GM23248 (cell line): ENCODE data around the gene IQGAP2. TPM values are rescaled to one million over a fixed set of nuclear protein-coding genes. Genes with fewer than 3 reads are reported as not detected.

Experiments used
- DNase-seq: peaks from one replicate; pipeline ENCODE4 v3.0.0-alpha.2; 2015
- H2AFZ ChIP-seq: fragments of 200-600 bp; sonication (generic); 2 replicates; pipeline ENCODE4 v1.6.1; 2016; ENCODE audit warnings: antibody characterized with exemption
- H3F3A ChIP-seq: fragments of 200-600 bp; sonication (generic); 2 replicates; pipeline ENCODE4 v1.6.1; 2016; ENCODE audit warnings: mild to moderate bottlenecking, antibody characterized with exemption, mixed run types; ENCODE audit not compliant: insufficient read depth
- H3K27ac ChIP-seq: fragments of 200-600 bp; sonication (generic); 2 replicates; pipeline ENCODE4 v1.5.1; 2016; ENCODE audit warnings: mild to moderate bottlenecking
- H3K27me3 ChIP-seq: fragments of 200-600 bp; sonication (generic); replicated peaks from 2 replicates; pipeline ENCODE4 v1.6.1; 2016; ENCODE audit warnings: mild to moderate bottlenecking; ENCODE audit not compliant: insufficient read depth
- H3K36me3 ChIP-seq: fragments of 200-600 bp; sonication (generic); 2 replicates; pipeline ENCODE4 v1.6.1; 2016; ENCODE audit warnings: low read depth, mild to moderate bottlenecking
- H3K4me1 ChIP-seq: fragments of 200-600 bp; sonication (generic); 2 replicates; pipeline ENCODE4 v1.6.1; 2016; ENCODE audit warnings: mild to moderate bottlenecking; ENCODE audit not compliant: insufficient read depth
- H3K4me2 ChIP-seq: fragments of 200-600 bp; sonication (generic); one replicate; pipeline ENCODE4 v1.6.1; 2016; ENCODE audit warnings: mild to moderate bottlenecking; ENCODE audit not compliant: unreplicated experiment
- H3K4me3 ChIP-seq: fragments of 200-600 bp; sonication (generic); 2 replicates; pipeline ENCODE4 v1.5.1; 2016; ENCODE audit warnings: mild to moderate bottlenecking
- H3K79me2 ChIP-seq: fragments of 200-600 bp; sonication (generic); 2 replicates; pipeline ENCODE4 v1.6.1; 2016; ENCODE audit warnings: mild to moderate bottlenecking; ENCODE audit not compliant: insufficient read depth
- H3K9ac ChIP-seq: fragments of 200-600 bp; sonication (generic); 2 replicates; pipeline ENCODE4 v1.6.1; 2016; ENCODE audit warnings: mild to moderate bottlenecking
- H3K9me2 ChIP-seq: fragments of 200-600 bp; sonication (generic); 2 replicates; pipeline ENCODE4 v1.6.1; 2016; ENCODE audit warnings: mixed run types, mild to moderate bottlenecking, moderate library complexity; ENCODE audit not compliant: insufficient read depth
- H3K9me3 ChIP-seq: fragments of 200-600 bp; sonication (generic); one replicate; pipeline ENCODE4 v1.6.1; 2017; ENCODE audit warnings: low read depth
- H4K20me1 ChIP-seq: fragments of 200-600 bp; sonication (generic); 2 replicates; pipeline ENCODE4 v1.6.0; 2016; ENCODE audit not compliant: insufficient read depth
- EZH2 ChIP-seq: fragments of 200-600 bp; sonication (generic); IDR thresholded peaks from 2 replicates; pipeline ENCODE4 v1.6.1; 2018; ENCODE audit warnings: antibody characterized with exemption, mild to moderate bottlenecking; ENCODE audit not compliant: insufficient read depth, poor library complexity, severe bottlenecking
- EZH2phosphoT487 ChIP-seq: fragments of 200-600 bp; sonication (generic); IDR thresholded peaks from 2 replicates; pipeline ENCODE4 v1.6.1; 2018; ENCODE audit warnings: antibody characterized with exemption, moderate library complexity, mild to moderate bottlenecking, low read depth; ENCODE audit not compliant: insufficient read depth
- WGBS, 2 experiments: methylation state at CpG; one replicate each; pipeline ENCODE4 v1.1.6; 2015 to 2017; ENCODE audit warnings: low lambda C conversion rate in 2 of 2, low coverage in 1 of 2; ENCODE audit errors: missing lambda C conversion rate in 2 of 2; 5-methylcytosine and 5-hydroxymethylcytosine counted together
- in situ Hi-C: fragments of 300-500 bp; cut with MboI; formaldehyde crosslinking; loops from 2 replicates; pipeline ENCODE4 v1.15.0; 2020
- polyA plus RNA-seq: library from polyadenylated mRNA; unstranded; fragments of >200 nt; fragmentation: Nextera tagmentation; extraction: Ambion mirVana; gene quantifications from 2 replicates; pipeline ENCODE4 v1.2.1, GENCODE V29; 2016
- total RNA-seq: library from RNA; depleted of rRNA; stranded (reverse); fragments of >200 nt; shearing (Covaris generic); gene quantifications from 2 replicates; pipeline ENCODE4 v1.2.3, GENCODE V29; 2014

IQGAP2 gene
- total and polyA plus RNA-seq, 2 experiments from 2014 or later, result 0.11 TPM; not detected in 1

GRCh38 chr5:76682387-76682786 is 279.3 kb downstream of the IQGAP2 start:
- DNase-seq, result no peak
- no peaks in the 10 kb centered on the region for H3K36me3 ChIP-seq

DNA sequence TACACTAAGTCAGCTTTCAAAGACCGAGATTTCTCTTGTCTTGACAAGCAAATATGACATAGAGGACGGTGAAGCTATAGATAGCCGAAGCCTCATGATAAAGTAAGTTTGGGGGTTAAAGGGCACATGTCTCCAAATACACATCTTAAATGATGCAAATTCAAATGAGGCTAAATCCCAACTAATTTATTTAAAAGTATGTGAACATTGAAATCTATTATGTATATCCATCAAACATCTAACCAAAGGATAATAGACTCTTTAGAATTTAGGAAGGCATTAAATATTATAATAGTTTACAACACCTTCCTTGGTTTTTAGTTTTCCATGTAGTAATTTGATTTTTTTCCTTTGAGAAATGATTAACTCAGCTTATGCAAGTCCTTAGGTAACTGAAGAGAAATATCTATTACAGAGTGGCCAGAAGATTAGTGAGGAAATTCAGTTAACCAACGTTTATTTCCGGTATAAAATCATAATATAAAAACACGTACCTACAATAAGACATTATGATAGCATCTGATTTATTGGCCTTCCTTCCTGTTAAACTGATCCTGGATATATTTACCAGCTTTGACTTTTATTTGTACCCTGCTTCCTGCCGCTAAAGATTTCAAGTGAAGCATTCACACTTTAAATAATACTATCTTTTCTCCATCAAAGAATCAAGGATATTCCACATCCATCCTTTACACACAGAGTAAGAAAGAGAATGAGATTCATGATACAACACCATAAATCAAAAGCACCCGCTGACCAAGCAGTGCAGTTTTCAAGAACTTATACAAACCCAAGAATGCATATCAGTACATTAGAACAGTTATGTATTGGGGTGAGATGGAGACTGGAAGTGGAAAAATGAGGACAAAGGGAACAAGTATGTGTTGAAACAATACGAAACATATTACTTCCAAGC is 281.0 kb downstream of the IQGAP2 start:
- DNase-seq, result no peak
- TF ChIP-seq EZH2phosphoT487 (no peak), EZH2 (no peak)
- Histone ChIP-seq H3K36me3 (no peaks in the 10 kb centered on the region), H3K9ac (no peak overlapping the region), H4K20me1 (no peaks in the 10 kb centered on the region), H3K9me2 (no peaks in the 10 kb centered on the region), H3K4me2 (no peak overlapping the region), H3K27me3 (peaks cover 10% of the 10 kb centered on the region; the same call in 1 of the 2 replicates), H3F3A (0 out of 2 replicates have a peak, but pooled peaks cover 6% of the 10 kb centered on the region), H3K9me3 (no peaks in the 10 kb centered on the region), H3K4me1 (peaks cover 13% of the 10 kb centered on the region), H3K27ac (no peak overlapping the region), H2AFZ (no peak overlapping the region), H3K4me3 (no peak overlapping the region), H3K79me2 (no peaks in the 10 kb centered on the region)
- 95 to 96% methylated on average over 9 of the region's 9 CpGs for WGBS, 2 experiments
- in situ Hi-C loops, result no loop called here

More at GRCh38 chr5:76682387-76682786, 279.3 kb downstream of the IQGAP2 start:
- Histone ChIP-seq H3K27ac (no peak overlapping the region), H3K4me3 (no peak overlapping the region), H3K27me3 (peaks cover 26% of the 10 kb centered on the region), H3K79me2 (no peaks in the 10 kb centered on the region), H3K9ac (no peak overlapping the region), H2AFZ (no peak overlapping the region), H3F3A (no peaks in the 10 kb centered on the region), H4K20me1 (no peaks in the 10 kb centered on the region), H3K9me2 (no peaks in the 10 kb centered on the region), H3K4me1 (no peaks in the 10 kb centered on the region), H3K4me2 (no peak overlapping the region), H3K9me3 (no peaks in the 10 kb centered on the region)
- TF ChIP-seq EZH2, result no peak
- no peak for TF ChIP-seq EZH2phosphoT487
- in situ Hi-C loops, result no loop called here
- 39 to 57% methylated on average over 2 of the region's 2 CpGs for WGBS, 2 experiments

GRCh38 chr5:76684756-76685519 is 281.9 kb downstream of the IQGAP2 start:
- Histone ChIP-seq H3K4me2 (no peak overlapping the region), H3K9ac (no peak overlapping the region), H3K9me3 (no peaks in the 10 kb centered on the region), H3K4me1 (peaks cover 20% of the 10 kb centered on the region), H3K36me3 (no peaks in the 10 kb centered on the region), H3F3A (peaks cover 14% of the 10 kb centered on the region), H2AFZ (no peak overlapping the region), H4K20me1 (no peaks in the 10 kb centered on the region), H3K27ac (no peak overlapping the region), H3K79me2 (no peaks in the 10 kb centered on the region), H3K9me2 (no peaks in the 10 kb centered on the region), H3K27me3 (peaks cover 6% of the 10 kb centered on the region; the same call in 1 of the 2 replicates), H3K4me3 (no peak overlapping the region)
- TF ChIP-seq EZH2 (no peak), EZH2phosphoT487 (no peak)
- DNase-seq, result no peak
- in situ Hi-C loops, result no loop called here
- WGBS, 2 experiments, result 87 to 88% methylated on average over 5 of the region's 5 CpGs

- TF ChIP-seq EZH2, result no peak
- TF ChIP-seq EZH2phosphoT487, result no peak
- Histone ChIP-seq H3K9ac (no peak overlapping the region), H3K27ac (no peak overlapping the region), H3F3A (peaks cover 20% of the 10 kb centered on the region), H4K20me1 (no peaks in the 10 kb centered on the region), H3K9me3 (no peaks in the 10 kb centered on the region), H3K4me1 (peaks cover 27% of the 10 kb centered on the region), H3K9me2 (no peaks in the 10 kb centered on the region), H3K27me3 (0 out of 2 replicates have a peak, but pooled peaks cover 5% of the 10 kb centered on the region), H3K79me2 (no peaks in the 10 kb centered on the region), H3K36me3 (no peaks in the 10 kb centered on the region), H3K4me3 (no peak overlapping the region), H2AFZ (no peak overlapping the region), H3K4me2 (no peak overlapping the region)
- no peak for DNase-seq
- in situ Hi-C loops, result no loop called here
- WGBS, 2 experiments, result 97 to 100% methylated on average over 3 of the region's 3 CpGs
These were observed 282.6 kb downstream of the IQGAP2 start for GRCh38 chr5:76685704-76686103.
